ENCODE measurements around the gene JAK1.

DNA sequence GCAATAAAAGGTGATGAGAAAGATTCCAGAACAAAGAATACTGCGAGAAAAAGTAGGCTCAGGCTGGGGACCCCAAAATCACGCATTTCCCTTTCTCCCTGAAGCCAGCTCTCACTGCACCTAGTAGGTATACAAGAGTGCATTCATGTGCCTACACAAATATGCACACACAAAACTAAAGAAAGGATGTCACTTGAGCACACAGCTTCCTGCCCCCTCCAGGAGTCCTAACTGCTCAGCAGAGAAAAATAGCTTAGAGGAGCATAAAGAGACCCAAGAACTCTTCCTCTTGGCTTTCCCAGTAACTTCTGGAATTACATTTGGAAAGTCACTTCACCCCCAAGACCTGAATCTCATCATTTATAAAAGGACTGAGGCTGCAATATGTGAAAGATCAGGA, 38.0 kb downstream of the JAK1 start:
- TF ChIP-seq, protein P1, sequence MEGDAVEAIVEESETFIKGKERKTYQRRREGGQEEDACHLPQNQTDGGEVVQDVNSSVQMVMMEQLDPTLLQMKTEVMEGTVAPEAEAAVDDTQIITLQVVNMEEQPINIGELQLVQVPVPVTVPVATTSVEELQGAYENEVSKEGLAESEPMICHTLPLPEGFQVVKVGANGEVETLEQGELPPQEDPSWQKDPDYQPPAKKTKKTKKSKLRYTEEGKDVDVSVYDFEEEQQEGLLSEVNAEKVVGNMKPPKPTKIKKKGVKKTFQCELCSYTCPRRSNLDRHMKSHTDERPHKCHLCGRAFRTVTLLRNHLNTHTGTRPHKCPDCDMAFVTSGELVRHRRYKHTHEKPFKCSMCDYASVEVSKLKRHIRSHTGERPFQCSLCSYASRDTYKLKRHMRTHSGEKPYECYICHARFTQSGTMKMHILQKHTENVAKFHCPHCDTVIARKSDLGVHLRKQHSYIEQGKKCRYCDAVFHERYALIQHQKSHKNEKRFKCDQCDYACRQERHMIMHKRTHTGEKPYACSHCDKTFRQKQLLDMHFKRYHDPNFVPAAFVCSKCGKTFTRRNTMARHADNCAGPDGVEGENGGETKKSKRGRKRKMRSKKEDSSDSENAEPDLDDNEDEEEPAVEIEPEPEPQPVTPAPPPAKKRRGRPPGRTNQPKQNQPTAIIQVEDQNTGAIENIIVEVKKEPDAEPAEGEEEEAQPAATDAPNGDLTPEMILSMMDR (IDR thresholded peaks at IDR 0.05), result no peak
- TF ChIP-seq POLR2A (IDR thresholded peaks at IDR 0.05) (no peak), EP300 (IDR thresholded peaks at IDR 0.05) (no peak)

All from sigmoid colon (tissue), 4 donors.